Fibroblast of lung (primary cell): ENCODE measurements around the gene ANO10. TPM values are rescaled to one million over a fixed set of nuclear protein-coding genes. Genes with fewer than 3 reads are reported as not detected.

Source experiments
- DNase-seq, 2 donors: peaks; one replicate each; pipeline versions ENCODE4 v3.0.0 to v3.0.0-alpha.2; 2010; ENCODE audit warnings: low read depth in 2 of 2
- H2AFZ ChIP-seq: 2 replicates; pipeline ENCODE4 v1.5.1; 2012; ENCODE audit warnings: low read length, control low read depth, inconsistent platforms
- H3K27ac ChIP-seq: 2 replicates; pipeline ENCODE4 v1.5.1; 2011; ENCODE audit warnings: low read length, control low read depth; ENCODE audit not compliant: insufficient read depth
- H3K27me3 ChIP-seq: 2 replicates; pipeline ENCODE4 v1.5.1; 2011; ENCODE audit warnings: mild to moderate bottlenecking, low read length; ENCODE audit not compliant: control insufficient read depth, insufficient read depth
- H3K36me3 ChIP-seq: 2 replicates; pipeline ENCODE4 v1.5.1; 2011; ENCODE audit warnings: low read length; ENCODE audit not compliant: control insufficient read depth, insufficient read depth
- H3K4me1 ChIP-seq: 2 replicates; pipeline ENCODE4 v1.5.1; 2011; ENCODE audit warnings: low read length; ENCODE audit not compliant: control insufficient read depth, insufficient read depth; ENCODE audit errors: extremely low read depth
- H3K4me2 ChIP-seq: 2 replicates; pipeline ENCODE4 v1.5.1; 2011; ENCODE audit warnings: low read length, control low read depth; ENCODE audit not compliant: insufficient read depth; ENCODE audit errors: extremely low read depth
- H3K4me3 ChIP-seq, 4 experiments: fragments of 200-600 bp in 1 of 4; sonication (generic) in 1 of 4; replicated peaks in 1 of 4; 2 replicates each; pipeline ENCODE4 v1.5.1; 2011 to 2016; ENCODE audit warnings: low read length in 4 of 4, low read depth in 3 of 4, mild to moderate bottlenecking in 3 of 4, control low read depth in 2 of 4, inconsistent platforms in 1 of 4, mixed read lengths in 1 of 4; ENCODE audit not compliant: insufficient read depth in 1 of 4; ENCODE audit errors: control extremely low read depth in 1 of 4
- H3K79me2 ChIP-seq: 2 replicates; pipeline ENCODE4 v1.5.1; 2012; ENCODE audit warnings: mild to moderate bottlenecking, low read length, inconsistent platforms; ENCODE audit not compliant: control insufficient read depth, insufficient read depth
- H3K9ac ChIP-seq: 2 replicates; pipeline ENCODE4 v1.5.1; 2011; ENCODE audit warnings: mild to moderate bottlenecking, low read length, control low read depth; ENCODE audit not compliant: insufficient read depth
- H3K9me3 ChIP-seq: 2 replicates; pipeline ENCODE4 v1.5.1; 2012; ENCODE audit warnings: low read depth, low read length; ENCODE audit not compliant: control insufficient read depth, insufficient read depth
- H4K20me1 ChIP-seq: 2 replicates; pipeline ENCODE4 v1.5.1; 2011; ENCODE audit warnings: low read length; ENCODE audit not compliant: control insufficient read depth, insufficient read depth; ENCODE audit errors: extremely low read depth
- EZH2 ChIP-seq: IDR thresholded peaks from 2 replicates; pipeline ENCODE4 v1.5.1; 2012; ENCODE audit warnings: low read length, control low read depth, mild to moderate bottlenecking; ENCODE audit errors: missing control alignments
- polyA plus RNA-seq, 2 donors: library from polyadenylated mRNA; depleted of rRNA in 1 of 2; stranded (reverse) in 1 of 2; unstranded in 1 of 2; fragments of >200 nt; gene quantifications; 2 replicates each; pipeline ENCODE4 v1.2.1, GENCODE V29; 2011 to 2012; ENCODE audit warnings: missing spikeins in 1 of 2
- total RNA-seq: library from RNA; depleted of rRNA; stranded (reverse); fragments of >200 nt; gene quantifications from 2 replicates; pipeline ENCODE4 v1.2.1, GENCODE V29; 2014
- TF ChIP-seq, protein P1 (sequence below), 2 donors: IDR thresholded peaks in 1 of 2; conservative IDR thresholded peaks in 1 of 2; 1 replicate in 1 of 2; 2 replicates in 1 of 2; pipeline ENCODE4 v1.5.1; 2011 to 2012; ENCODE audit warnings: low read length in 2 of 2, control low read depth in 1 of 2, inconsistent platforms in 1 of 2, low read depth in 1 of 2, mild to moderate bottlenecking in 1 of 2

Gene ANO10
- total and polyA plus RNA-seq, 2 donors (not counting 1 experiment from before 2014, with no cell fraction given): 103 to 138 TPM

DNA sequence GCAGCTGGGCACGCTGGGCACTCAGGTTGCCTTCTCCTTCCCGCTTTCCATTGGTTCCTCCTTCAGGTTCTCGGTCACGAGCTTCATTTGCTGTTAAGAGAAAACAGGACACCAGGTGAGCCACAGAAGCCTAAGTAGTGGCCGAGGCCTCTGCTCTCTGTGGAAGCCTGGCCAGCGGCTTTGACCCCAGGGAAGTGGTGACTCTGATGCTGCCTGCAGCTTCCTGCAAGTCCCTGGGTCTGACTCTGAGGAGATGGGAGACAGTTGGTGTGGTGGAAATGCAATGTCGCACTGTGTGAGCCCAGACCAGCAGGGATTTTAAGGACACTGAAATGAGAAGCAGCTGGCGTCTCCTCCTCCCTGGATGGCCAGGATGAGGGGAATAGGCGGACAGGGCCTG, 254.9 kb downstream of the ANO10 start:
- TF ChIP-seq EZH2: no peak
- TF ChIP-seq, protein P1, sequence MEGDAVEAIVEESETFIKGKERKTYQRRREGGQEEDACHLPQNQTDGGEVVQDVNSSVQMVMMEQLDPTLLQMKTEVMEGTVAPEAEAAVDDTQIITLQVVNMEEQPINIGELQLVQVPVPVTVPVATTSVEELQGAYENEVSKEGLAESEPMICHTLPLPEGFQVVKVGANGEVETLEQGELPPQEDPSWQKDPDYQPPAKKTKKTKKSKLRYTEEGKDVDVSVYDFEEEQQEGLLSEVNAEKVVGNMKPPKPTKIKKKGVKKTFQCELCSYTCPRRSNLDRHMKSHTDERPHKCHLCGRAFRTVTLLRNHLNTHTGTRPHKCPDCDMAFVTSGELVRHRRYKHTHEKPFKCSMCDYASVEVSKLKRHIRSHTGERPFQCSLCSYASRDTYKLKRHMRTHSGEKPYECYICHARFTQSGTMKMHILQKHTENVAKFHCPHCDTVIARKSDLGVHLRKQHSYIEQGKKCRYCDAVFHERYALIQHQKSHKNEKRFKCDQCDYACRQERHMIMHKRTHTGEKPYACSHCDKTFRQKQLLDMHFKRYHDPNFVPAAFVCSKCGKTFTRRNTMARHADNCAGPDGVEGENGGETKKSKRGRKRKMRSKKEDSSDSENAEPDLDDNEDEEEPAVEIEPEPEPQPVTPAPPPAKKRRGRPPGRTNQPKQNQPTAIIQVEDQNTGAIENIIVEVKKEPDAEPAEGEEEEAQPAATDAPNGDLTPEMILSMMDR (conservative IDR thresholded peaks at IDR 0.05 in 1 of 2, IDR thresholded peaks at IDR 0.05 in 1 of 2; ENCODE audit: low read depth in 1 of 2, low read length in 2 of 2): no peak
- Histone ChIP-seq H3K36me3 (peaks cover 3% of the 10 kb centered on the region), H3K79me2 (no peaks in the 10 kb centered on the region), H3K27me3 (no peaks in the 10 kb centered on the region), H3K4me1 (peaks cover 2% of the 10 kb centered on the region), H3K9ac (no peak overlapping the region), H3K27ac (no peak overlapping the region), H3K4me2 (no peak overlapping the region), H3K4me3 (no peak overlapping the region), H3K9me3 (no peaks in the 10 kb centered on the region), H4K20me1 (no peaks in the 10 kb centered on the region), H2AFZ (no peak overlapping the region)
- DNase-seq: no peak

DNA sequence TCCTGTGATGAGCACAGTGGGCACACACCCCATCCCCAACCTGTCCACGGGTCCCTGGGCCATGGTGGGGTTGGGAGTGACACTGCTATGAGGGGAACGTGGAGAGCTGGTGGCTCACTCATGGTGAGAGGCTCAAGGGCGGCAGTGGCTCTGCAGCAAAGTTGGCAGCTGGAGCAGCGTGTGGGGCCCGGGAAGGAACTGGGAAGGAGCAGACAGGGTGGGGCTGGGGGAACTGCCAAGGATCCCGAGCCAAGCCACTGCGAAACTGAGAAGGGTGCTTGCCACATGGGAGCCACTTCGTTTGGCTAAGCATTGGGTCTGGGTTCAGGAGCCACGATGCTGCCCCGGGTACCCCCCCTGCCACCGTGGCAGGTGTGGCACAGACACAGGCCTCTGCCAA, 255.3 kb downstream of the ANO10 start:
- Histone ChIP-seq H3K27ac (no peak overlapping the region), H3K4me1 (peaks cover 2% of the 10 kb centered on the region), H2AFZ (no peak overlapping the region), H3K36me3 (peaks cover 3% of the 10 kb centered on the region), H3K9me3 (no peaks in the 10 kb centered on the region), H3K79me2 (no peaks in the 10 kb centered on the region), H3K4me3 (no peak overlapping the region), H4K20me1 (no peaks in the 10 kb centered on the region), H3K4me2 (no peak overlapping the region), H3K9ac (no peak overlapping the region), H3K27me3 (no peaks in the 10 kb centered on the region)
- DNase-seq: peak in 1 of 2 donors; percentile 64
- TF ChIP-seq EZH2: no peak
- TF ChIP-seq, protein P1 (conservative IDR thresholded peaks at IDR 0.05 in 1 of 2, IDR thresholded peaks at IDR 0.05 in 1 of 2; ENCODE audit: low read depth in 1 of 2, low read length in 2 of 2): no peak

DNA sequence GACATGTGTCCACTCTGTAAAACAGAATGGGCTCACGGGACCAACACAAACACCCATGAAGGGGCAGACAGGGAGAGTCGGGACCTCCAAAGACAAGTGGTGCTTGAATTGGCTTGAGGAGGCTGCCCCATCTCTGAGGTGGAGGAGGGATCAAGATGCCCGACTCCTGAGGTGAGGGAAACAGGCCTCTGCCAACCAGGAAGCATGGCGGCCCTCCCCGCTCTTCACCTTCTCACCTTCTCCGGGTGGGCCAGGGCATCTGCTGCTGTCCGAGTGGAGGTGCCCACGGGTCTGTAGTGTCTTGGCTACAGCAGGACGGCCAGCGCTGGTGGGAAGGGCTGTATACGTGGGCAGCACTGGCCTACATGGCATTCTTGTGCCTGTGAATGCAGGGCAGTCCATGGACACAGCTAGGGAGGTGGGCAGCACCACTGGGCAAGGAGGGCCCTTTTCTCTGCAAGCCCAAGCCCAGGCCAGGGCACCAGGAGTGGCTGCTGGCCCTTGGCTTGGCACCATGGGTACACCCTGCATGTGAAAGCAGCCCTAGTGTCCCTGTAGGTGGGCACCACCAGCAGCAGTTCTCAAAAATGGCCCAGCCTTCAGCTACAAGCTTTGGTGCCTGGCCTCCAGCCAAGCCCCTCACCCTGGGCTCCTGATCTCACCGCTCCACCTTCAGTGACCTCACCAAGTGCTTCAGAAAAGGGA, 256.1 kb downstream of the ANO10 start:
- Histone ChIP-seq H3K79me2 (no peaks in the 10 kb centered on the region), H3K9ac (no peak overlapping the region), H3K4me1 (peaks cover 2% of the 10 kb centered on the region), H3K9me3 (no peaks in the 10 kb centered on the region), H3K36me3 (peaks cover 3% of the 10 kb centered on the region), H3K4me2 (no peak overlapping the region), H3K27me3 (no peaks in the 10 kb centered on the region), H3K4me3 (no peak overlapping the region), H2AFZ (no peak overlapping the region), H3K27ac (no peak overlapping the region), H4K20me1 (no peaks in the 10 kb centered on the region)
- TF ChIP-seq EZH2: no peak
- TF ChIP-seq, protein P1 (conservative IDR thresholded peaks at IDR 0.05 in 1 of 2, IDR thresholded peaks at IDR 0.05 in 1 of 2; ENCODE audit: low read depth in 1 of 2, low read length in 2 of 2): no peak
- DNase-seq: no peak
